ENCODE data around the gene ZKSCAN4.

Gene ZKSCAN4

DNA sequence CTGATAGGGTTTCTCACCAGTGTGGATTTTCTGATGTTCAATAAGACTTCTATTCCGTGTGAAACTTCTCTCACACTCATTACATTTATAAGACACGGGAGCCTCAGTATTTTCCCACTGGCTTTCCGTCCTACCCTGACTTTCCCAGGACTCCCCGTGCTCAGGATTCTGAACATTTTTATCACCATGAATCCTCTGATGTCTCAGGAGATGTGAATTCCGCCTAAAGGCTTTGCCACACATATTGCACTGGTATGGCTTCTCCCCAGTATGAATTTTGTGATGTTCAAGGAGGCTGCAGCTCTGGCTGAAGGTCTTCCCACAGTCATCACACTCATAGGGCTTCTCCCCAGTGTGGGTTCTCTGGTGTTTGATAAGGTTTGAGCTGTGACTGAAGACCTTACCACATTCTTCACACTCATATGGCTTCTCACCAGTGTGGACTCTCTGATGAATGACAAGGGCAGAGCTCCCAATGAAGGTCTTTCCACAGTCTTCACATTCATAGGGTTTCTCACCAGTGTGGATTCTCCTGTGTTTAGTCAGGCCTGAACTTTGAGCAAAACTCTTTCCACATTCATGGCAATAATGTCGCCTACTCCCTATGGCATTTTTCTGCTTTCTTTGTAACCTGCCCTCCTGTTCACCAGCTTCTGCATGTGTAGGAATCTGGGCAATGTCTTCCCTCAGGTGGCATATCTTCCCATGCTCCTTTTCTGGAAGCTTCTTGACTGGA is 6.7 kb downstream of the ZKSCAN4 start:
- no peak for DNase-seq

GRCh38 chr6:28243946-28244345 is 8.1 kb downstream of the ZKSCAN4 start:
- DNase-seq: no peak

DNA sequence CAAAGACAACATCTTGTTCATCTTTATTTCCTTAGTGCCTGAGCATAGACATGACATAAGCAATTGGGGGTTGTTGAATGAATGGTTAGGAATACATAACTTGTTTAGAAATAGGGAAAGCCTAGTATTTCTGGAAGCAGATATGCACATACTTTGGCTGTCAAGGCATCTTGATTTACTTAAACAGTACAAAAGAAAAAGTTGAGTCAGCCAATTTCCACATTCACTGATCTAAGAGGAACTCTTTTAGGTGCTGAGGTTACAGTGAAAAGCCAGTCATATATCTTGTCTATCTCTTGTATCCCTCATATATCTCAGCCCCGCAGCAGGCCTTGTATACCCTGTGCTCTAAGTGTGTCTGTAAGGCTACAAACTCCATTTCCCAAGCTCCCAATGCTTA is 11.6 kb downstream of the ZKSCAN4 start:
- DNase-seq: no peak

DNA sequence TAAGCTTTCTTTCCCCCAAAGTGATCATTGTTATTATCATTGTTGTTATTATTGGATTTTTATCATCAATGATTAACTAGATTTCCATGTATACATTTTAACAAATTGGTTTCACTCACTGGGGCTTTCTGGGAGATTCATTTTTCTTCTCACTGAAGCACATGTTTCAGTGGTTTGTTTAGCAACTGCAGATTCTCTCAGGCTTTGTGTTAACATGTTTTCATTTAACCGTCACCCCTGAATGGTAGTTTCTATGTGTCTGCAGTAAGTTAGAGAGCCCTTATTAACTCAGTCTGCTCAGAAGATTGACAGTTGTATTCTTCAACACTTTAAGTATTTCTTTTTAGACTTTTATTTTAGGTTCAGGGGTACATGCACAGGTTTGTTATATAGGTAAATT is 12.4 kb downstream of the ZKSCAN4 start:
- no peak for DNase-seq

- no peak for DNase-seq
Measured at GRCh38 chr6:28235912-28236452, 16.1 kb downstream of the ZKSCAN4 start.

DNA sequence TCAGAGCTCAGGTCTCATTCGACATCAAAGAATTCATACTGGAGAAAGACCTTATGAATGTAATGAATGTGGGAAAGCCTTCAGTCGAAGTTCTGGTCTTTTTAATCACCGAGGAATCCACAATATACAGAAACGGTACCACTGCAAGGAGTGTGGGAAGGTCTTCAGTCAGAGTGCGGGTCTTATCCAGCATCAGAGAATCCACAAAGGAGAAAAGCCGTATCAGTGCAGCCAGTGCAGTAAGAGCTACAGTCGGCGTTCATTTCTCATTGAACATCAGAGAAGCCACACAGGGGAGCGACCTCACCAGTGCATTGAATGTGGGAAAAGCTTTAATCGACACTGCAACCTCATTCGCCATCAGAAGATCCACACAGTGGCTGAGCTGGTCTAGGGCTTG is 19.3 kb downstream of the ZKSCAN4 start:
- no peak for DNase-seq

- DNase-seq: no peak
Measured at GRCh38 chr6:28226460-28226859, 25.6 kb downstream of the ZKSCAN4 start.

GRCh38 chr6:28225056-28225834 is 26.8 kb downstream of the ZKSCAN4 start, which contains the start of gene ZSCAN9:
TSS of gene ZSCAN9 (plus strand) at chr6:28225275. CDS start at chr6:28227085, 1,810 bp downstream.
- DNase-seq: peak; percentile 90

DNA sequence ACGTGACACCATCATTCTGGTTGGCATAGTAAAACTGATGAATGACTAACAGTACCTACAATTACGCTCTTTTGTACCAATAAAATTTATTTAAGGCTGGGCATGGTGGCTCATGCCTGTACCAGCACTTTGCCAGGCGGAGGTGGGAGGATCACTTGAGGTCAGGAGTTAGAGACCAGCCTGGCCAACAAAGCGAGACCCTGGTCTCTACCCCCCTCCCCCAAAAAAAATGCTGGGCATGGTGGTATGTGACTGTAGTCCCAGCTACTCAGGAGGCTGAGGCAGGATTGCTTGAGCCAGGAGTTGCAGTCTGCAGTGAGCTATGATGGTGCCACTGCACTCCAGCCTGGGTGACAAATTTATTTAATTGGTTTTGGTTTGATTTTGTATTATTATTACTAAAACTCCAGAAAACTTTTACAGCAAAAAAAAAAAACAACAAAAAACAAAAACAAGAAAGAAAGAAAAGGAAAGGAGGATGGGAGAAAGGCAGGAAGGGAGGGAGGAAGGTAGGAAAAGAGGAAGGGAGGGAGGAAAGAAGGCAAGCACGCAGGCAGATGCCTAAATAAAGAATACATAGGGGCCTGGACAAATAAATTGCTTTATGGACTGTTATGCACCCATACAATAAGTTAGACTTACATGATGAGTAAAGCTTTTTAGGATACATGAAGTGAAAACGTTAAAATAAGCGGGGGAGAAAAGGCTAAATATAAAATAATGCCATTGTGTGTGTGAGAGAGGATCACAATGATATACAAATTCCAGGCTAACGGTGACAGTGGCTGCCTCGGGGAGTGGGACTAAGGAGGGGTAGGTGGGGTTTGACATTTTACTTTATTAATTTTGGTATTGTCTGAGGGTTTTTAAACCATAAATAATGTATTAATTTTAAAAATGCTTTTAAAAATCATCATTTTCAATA is 27.7 kb downstream of the ZKSCAN4 start:
- DNase-seq: no peak

DNA sequence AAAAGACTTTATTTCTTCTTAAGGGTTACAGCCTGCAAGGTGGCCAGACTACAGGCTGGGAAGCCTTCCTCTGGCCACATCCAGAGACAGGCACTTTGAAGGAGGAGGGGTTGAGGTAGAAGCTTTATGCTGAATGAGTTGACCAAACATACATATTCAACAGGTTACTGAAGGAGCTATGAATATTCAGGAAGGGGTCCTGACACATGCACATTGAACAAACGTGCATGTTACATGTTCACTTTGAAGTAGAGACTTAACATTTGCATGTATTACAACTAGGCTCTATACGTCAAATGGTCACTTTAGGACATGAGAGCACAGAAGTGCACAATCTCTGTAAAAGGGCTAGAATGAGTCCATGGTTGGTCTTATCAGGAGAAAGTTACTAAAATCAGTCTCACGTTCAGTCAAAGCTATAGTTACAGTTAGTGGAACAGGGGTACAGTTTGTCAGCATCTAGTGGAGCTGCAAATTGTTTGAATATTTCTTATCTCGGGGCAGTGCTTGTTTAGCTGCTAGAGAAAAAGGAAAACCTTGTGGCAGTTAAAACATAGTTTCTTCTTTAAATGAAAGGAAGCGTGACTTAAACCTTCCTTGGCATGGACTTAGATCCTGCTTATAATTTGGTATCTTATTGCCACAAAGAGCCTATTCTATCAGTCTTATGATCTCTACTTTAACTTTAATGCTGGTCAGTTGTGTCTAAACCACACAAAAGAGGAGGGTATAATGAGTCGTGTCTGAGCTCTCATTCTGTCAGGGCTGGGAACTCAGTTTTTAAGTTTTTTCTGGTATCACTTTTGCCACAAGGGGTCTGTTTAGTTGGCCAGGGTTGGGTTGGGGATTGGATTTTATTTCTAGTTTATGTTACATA is 31.6 kb downstream of the ZKSCAN4 start:
- no peak for DNase-seq

GRCh38 chr6:28218312-28219248 is 33.5 kb downstream of the ZKSCAN4 start:
- DNase-seq: peak; percentile 71

GRCh38 chr6:28217890-28218289 is 34.2 kb downstream of the ZKSCAN4 start:
- DNase-seq: no peak

DNA sequence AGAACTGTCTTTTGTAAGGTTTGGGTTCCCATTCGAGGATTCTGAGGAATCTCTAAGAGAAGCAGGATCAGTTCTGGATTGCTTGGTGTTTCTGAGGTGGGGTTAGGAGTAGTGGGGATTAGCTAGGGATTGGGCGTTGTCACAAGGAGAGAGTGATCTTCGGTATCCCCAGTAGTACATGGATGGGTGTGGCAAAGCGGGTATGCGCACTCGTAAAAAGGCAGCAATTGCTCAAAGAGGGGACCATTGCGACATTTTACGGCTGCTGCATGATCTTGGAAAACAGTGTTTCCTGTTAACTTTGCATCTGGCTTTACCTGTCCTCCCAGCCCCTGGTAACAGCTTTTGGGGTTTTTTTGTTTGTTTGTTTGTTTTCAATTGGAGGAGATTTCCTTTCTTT is 36.6 kb downstream of the ZKSCAN4 start:
- no peak for DNase-seq

GRCh38 chr6:28213213-28213523 is 38.9 kb downstream of the ZKSCAN4 start:
- no peak for DNase-seq

GRCh38 chr6:28212510-28213212 is 39.4 kb downstream of the ZKSCAN4 start:
- DNase-seq: peak; percentile 85

GRCh38 chr6:28211840-28212509 is 40.1 kb downstream of the ZKSCAN4 start:
- no peak for DNase-seq

DNA sequence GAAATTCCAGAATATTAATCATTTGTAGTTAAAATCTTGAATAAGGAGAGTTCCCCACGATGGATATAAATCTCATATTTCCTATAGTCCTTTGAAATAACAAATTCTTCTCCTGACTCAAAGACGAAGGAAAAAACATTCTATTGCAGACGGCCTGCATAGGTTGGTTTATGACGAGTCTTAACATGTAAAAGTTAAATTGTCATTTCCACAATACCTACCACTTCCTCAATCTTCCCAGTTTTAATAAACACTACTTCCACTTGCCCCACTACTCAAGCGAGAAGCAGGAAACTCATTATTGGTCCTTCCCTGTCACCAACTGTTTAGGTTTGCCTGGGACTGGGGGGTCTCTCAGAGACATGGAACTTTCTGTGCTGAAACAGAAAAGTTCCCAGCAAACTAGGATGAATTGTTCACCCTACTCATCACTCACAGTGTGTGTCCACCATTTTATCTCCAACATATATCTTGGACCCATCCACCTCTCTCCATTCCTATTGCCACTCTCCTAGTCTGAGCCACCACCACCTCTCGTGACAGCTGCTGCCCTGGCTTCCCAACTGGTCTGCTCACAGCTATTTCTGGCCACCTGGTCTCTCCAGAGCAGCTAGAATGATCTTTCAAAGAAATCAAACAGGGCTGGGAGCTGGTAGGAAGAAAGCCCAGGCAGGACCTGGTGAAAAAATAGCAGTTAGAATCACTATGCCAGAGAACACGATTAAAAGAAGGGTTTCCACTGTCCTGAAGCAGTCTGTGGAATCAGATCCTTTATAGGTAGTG is 42.1 kb downstream of the ZKSCAN4 start:
- no peak for DNase-seq

DNA sequence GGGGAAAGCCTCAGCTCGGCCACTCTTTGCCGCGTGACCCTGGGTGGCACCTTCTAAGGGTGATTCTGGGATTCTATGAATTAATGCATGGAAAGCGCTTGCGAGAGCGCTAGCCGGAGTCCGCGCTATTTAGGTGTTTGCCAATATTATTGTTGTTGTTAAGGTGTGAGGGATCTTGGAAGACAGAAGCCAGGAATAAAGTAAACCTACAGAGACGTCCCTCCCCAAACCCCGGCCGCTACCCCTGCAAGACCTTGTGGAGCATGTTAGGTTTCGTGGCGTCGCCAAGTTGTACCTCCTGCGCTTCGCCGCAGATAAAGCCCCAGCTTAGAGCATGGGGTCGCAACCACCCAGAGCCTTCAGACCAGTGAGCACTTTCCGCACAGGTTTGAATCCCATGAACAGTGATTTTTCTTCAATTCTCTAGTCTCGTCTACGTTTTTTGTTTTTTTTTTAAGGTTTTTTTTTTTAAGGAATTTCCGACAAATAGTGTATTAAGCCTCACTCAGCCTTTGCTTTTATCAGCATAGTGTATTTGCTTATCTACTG is 43.9 kb downstream of the ZKSCAN4 start:
- no peak for DNase-seq
